Upper lobe of left lung (tissue), 4 donors: ENCODE data around the gene TXN2.
"Not testable (repeated sequence)": the region's sequence is repeated elsewhere in the genome, so short reads cannot be mapped to it uniquely, and the experiment has no call there.

ENCODE experiments used
- CTCF ChIP-seq, 6 experiments: fragments of 450-650 bp in 4 of 6; fragments of 200-600 bp in 2 of 6; sonication (generic) in 2 of 6; IDR thresholded peaks; one replicate each; pipeline ENCODE4 v1.5.1; 2016 to 2019; ENCODE audit warnings: antibody characterized with exemption in 6 of 6
- POLR2A ChIP-seq, 4 donors: fragments of 450-650 bp; IDR thresholded peaks; one replicate each; pipeline ENCODE4 v1.5.1; 2016 to 2017; ENCODE audit warnings: antibody characterized with exemption in 4 of 4, mild to moderate bottlenecking in 2 of 4
- POLR2AphosphoS5 ChIP-seq, 2 donors: sonication (generic); formaldehyde crosslinking; IDR thresholded peaks; one replicate each; pipeline ENCODE4 v1.5.1; 2017; ENCODE audit warnings: antibody characterized with exemption in 2 of 2

DNA sequence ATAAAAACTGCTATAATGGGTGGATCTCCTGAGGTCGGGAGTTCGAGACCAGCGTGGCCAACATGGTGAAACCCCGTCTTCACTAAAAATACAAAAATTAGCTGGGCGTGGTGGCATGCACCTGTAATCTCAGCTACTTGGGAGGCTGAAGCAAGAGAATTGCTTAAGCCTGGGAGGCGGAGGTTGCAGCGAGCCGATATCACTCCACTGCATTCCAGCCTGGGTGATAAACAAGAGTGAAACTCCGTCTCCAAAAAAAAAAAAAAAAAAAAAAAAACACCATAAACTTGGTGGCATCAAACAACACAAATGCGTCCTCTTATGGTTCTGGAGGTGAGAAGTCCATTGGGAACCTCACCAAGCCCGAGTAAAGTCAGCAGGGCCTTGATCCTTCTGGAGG, 53.5 kb downstream of the TXN2 start:
- TF ChIP-seq CTCF, POLR2A, POLR2AphosphoS5 (IDR thresholded peaks at IDR 0.05): not testable (repeated sequence)
